ENCODE measurements around the gene THRB. TPM values are rescaled to one million over a fixed set of nuclear protein-coding genes. Genes with fewer than 3 reads are reported as not detected.
A peak's percentile ranks its signal among the peaks of the same experiment; 100 is the strongest.

THRB gene
- total and polyA plus RNA-seq, 9 of the 15 experiments (the other 6 are each of a cell fraction or from before 2014, with no cell fraction given) = 1.7 to 14.9 (median 6.9) TPM

- Histone ChIP-seq H3K4me3 (peak overlapping the region; percentile 24), H3K27me3 (ENCODE audit: control insufficient read depth in 2 of 2, insufficient read depth in 2 of 2, low read length in 2 of 2) (no peaks in the 10 kb centered on the region), H4K20me1 (replicated peaks; ENCODE audit: control insufficient read depth, insufficient read depth, low read length) (no peaks in the 10 kb centered on the region), H3K4me1 (replicated peaks in 1 of 2; ENCODE audit: control insufficient read depth in 2 of 2, insufficient read depth in 2 of 2, low read length in 2 of 2) (peaks cover 26 to 28% of the 10 kb centered on the region in 2 experiments), H2AFZ (ENCODE audit: low read depth, low read length) (peak overlapping the region; percentile 87), H3K9me1 (ENCODE audit: control insufficient read depth, insufficient read depth, low read length) (no peaks in the 10 kb centered on the region), H3K9me3 (replicated peaks; ENCODE audit: control insufficient read depth, insufficient read depth, low read depth, low read length) (no peaks in the 10 kb centered on the region), H3K27ac (ENCODE audit: extremely low read depth, low read depth, low read length) (peak overlapping the region; percentile 31; the same call in 2 of the 3 replicates), H3K9ac (ENCODE audit: insufficient read depth in 1 of 2, low read depth in 2 of 2, low read length in 2 of 2) (peak overlapping the region; percentile 8 to 51; a peak in 3 of 4 replicates), H3K79me2 (ENCODE audit: control insufficient read depth, insufficient read depth, low read length) (no peaks in the 10 kb centered on the region), H3K36me3 (ENCODE audit: control insufficient read depth, insufficient read depth, low read length) (no peaks in the 10 kb centered on the region), H3K4me2 (ENCODE audit: insufficient read depth, low read length) (peak overlapping the region; percentile 81)
- WGBS (ENCODE audit: insufficient coverage, low coverage, missing lambda C conversion rate) = 6% methylated on average over 15 of the region's 15 CpGs
- in situ Hi-C loops (cut with MboI) (no loop called here), intact Hi-C loops (cut with micrococcal nuclease) (loop anchor here (2.0 to 10.0 kb wide), 2 partner anchors 23 to 125 kb away; no protein-coding TSS in a partner anchor)
- ChIA-PET POLR2A (interaction anchor here (0.9 to 1.0 kb wide), 2 partner anchors 14 to 41 kb away, joined by 3 to 5 read pairs; no protein-coding TSS in a partner anchor), CTCF (ENCODE audit: low intra/inter-chr PET ratio) (no interaction called here)
- DNase-seq (ENCODE audit: extremely low read depth in 1 of 4, low spot score in 3 of 4) (peak in 3 of 4 experiments; percentile 25 to 76 (median 68)), ATAC-seq (peak; percentile 32), FAIRE-seq (peak; percentile 70)
- BruUV-seq (replicated peaks) = TSS peak; percentile 51
- no peak for TF ChIP-seq TRIM28 (IDR thresholded peaks at IDR 0.05)
- no peak for TF ChIP-seq ZFP91 (CRISPR knock-in tag; IDR thresholded peaks at IDR 0.05)
- no peak for TF ChIP-seq CBFA2T3 (IDR thresholded peaks at IDR 0.05)
- peak; percentile 62; the same call in 1 of the 2 replicates for TF ChIP-seq POLR2AphosphoS5 (IDR thresholded peaks at IDR 0.05; ENCODE audit: control insufficient read depth, insufficient read depth, low read depth, low read length)
- peak; percentile 21; the same call in 1 of the 2 replicates for TF ChIP-seq HMBOX1 (IDR thresholded peaks at IDR 0.05)
- 0 out of 2 replicates have a peak, but pooled peaks have one; percentile 24 for TF ChIP-seq MAX (CRISPR knock-in tag; IDR thresholded peaks at IDR 0.05)
- 0 out of 4 replicates have a peak, but pooled peaks of 1 of the 2 experiments have one; percentile 32 for TF ChIP-seq NONO (IDR thresholded peaks at IDR 0.05; ENCODE audit: low read depth in 2 of 2, low read length in 1 of 2)
- TF ChIP-seq NFE2 (IDR thresholded peaks at IDR 0.05; ENCODE audit: low read depth) = 0 out of 2 replicates have a peak, but pooled peaks have one; percentile 27
- TF ChIP-seq ZNF174 (CRISPR knock-in tag; IDR thresholded peaks at IDR 0.05) = no peak
- TF ChIP-seq IFI16 (CRISPR knock-in tag; IDR thresholded peaks at IDR 0.05) = no peak
- no peak for TF ChIP-seq ZBTB8A (IDR thresholded peaks at IDR 0.05; ENCODE audit: partially characterized antibody)
- TF ChIP-seq TAF7 (tag; IDR thresholded peaks at IDR 0.05) = peak; percentile 46; the same call in 1 of the 2 replicates
- TF ChIP-seq PML (IDR thresholded peaks at IDR 0.05; ENCODE audit: low read length) = peak; percentile 44; the same call in 1 of the 2 replicates
- TF ChIP-seq BCLAF1 (IDR thresholded peaks at IDR 0.05; ENCODE audit: borderline replicate concordance in 1 of 2, control insufficient read depth in 1 of 2, low read depth in 2 of 2, low read length in 1 of 2) = peak in 1 of 2 experiments; percentile 72; a peak in 1 of 4 replicates
- peak; percentile 35; the same call in 1 of the 2 replicates for TF ChIP-seq MAFF (IDR thresholded peaks at IDR 0.05; ENCODE audit: low read length)
These were observed 24.9 kb upstream of the THRB start for GRCh38 chr3:24519368-24520100.

Measured in K562 (cell line).